GM19438 (cell line): ENCODE results near the gene LIMS2.
A peak's percentile ranks its signal among the peaks of the same experiment; 100 is the strongest.

Source experiments
- ATAC-seq: cut with Tn5 transposase; IDR thresholded peaks from one replicate; pipeline ENCODE4 v1.9.1; 2021; ENCODE audit warnings: low read depth; ENCODE audit not compliant: unreplicated experiment

Gene LIMS2

DNA sequence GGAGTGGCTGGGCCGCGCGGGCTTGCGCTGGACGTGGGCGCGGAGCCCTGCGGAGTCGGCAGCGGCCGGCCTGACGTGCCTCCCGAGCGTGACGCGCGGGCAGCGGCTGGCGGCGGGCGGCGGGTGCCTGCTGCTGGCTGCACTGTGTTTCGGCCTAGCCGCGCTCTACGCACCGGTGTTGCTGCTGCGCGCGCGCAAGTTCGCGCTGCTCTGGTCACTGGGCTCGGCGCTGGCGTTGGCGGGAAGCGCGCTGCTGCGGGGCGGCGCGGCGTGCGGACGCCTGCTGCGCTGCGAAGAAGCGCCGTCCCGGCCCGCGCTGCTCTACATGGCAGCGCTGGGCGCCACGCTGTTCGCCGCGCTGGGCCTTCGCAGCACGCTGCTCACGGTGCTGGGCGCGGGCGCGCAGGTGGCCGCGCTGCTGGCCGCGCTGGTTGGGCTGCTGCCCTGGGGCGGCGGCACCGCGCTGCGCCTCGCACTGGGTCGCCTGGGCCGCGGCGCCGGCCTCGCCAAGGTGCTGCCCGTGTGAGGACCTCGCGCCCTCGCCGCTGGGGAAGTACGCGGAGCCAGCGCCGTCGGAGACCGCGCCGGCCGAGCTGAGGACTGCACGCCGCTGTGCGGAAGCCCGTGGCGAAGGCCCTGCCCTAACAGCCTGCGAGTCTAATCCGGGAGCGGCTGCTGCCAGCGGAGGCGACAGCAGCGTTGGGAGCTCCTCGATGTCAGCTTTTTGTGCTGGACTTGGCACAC lies 26.5 kb upstream of the LIMS2 start:
- ATAC-seq = peak; percentile 34

GRCh38 chr2:127701193-127701650 lies 25.9 kb upstream of the LIMS2 start, which contains the start of gene SFT2D3:
Gene SFT2D3 (plus strand): TSS chr2:127701497. CDS start chr2:127701529, 32 bp downstream.
- ATAC-seq = peak; percentile 64

DNA sequence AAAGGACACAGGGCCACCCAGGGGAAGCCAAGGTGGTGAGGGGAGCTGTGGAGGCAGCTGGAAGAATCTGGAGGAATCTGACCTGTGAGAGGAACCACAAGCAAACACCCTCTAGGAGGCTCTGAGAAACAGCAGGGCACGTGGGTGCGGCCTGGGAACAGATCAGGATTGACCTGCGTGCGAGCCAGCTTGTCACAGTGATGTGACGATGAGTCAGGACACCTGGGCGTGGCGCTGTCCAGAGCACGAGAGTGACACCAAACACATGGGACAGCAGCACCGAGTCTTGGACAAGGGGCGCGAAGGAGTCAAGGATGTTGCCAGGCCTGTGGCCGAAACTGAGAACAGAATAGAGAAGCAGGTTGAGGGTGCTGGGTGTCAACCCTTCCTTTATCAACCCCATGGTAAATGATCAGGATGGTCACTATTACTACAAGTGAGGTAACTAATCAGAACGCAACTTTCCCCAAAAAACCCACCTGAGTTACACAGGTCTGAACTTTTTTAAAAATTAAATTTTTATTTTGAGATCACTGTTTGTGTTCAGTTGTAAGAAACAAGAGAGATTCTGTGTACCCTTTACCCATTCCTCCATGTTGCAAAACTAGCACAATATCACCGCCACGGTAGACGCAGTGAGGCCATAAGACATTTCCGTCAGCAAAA lies 25.3 kb upstream of the LIMS2 start:
- peak; percentile 71 for ATAC-seq

GRCh38 chr2:127698553-127699355 lies 23.4 kb upstream of the LIMS2 start:
- no peak for ATAC-seq

- ATAC-seq = no peak
These were observed 22.3 kb upstream of the LIMS2 start for GRCh38 chr2:127697482-127698180.

DNA sequence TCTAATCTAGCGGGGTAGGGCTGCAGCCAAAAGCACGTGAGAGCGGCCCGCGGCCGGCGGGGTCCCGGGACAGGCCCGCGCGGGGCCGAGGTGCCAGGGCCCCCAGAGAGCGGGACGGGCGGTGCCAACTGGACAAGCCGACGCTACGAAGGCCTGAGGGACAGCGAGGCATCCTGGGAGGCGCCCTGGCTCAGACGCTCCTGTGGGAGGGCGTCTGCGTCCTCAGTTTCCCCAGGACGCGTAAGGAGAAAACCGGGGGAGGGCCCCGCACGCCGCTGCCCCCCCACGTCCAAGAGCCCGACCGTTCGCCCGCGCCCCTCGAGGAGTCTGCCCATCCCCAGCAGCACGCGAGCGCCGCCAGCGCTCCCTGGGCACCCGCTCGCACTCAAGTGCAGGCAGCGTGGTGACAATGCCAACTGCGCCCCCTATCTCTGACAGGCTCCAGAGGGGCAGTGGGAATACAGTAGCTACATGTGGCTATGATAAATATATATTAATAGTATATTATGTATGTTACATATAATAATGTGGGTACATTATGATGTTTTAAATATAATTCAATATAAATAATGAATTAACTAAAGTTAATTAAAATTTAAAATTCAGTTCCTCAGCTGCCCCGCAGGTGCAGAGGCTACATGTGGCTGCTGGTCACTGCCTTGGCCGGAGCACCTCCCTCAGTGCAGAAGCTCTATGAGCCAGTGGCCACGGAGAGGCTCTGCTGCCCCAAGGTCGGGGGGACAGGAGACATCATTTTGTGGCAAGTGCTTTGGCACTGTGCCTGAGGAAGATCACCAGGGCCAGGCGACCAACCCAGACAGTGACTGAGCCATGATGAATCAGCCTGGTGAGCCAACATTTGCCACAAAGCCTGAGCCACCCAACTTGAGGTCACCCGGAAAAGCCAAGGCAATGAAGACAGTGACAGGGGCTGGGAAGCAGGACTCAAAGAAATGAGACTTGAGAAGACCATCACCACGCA lies 20.5 kb upstream of the LIMS2 start:
- no peak for ATAC-seq

GRCh38 chr2:127694986-127695385 lies 19.7 kb upstream of the LIMS2 start:
- ATAC-seq = no peak

- no peak for ATAC-seq
These were observed 15.4 kb upstream of the LIMS2 start for GRCh38 chr2:127690696-127691095.

DNA sequence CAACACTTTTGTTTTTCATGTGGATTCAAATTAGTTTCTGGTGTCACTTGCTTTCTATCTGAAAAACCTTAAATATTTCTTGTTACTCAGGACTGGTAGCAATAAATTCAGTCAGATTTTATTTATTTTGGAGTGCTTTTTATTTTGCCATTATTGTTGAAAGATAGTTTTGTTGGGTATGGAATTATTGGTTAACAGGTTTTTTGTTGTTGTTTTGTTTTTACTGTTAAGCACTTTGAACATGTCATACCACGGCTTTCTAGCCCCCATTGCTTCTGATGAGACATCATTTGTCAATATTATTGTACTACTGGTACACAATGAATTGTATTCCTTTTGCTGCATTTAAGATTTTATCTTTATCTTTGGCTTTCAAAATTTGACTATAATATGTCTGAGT lies 13.1 kb upstream of the LIMS2 start:
- no peak for ATAC-seq

- no peak for ATAC-seq
These were observed 10.2 kb upstream of the LIMS2 start for GRCh38 chr2:127685410-127686080.

DNA sequence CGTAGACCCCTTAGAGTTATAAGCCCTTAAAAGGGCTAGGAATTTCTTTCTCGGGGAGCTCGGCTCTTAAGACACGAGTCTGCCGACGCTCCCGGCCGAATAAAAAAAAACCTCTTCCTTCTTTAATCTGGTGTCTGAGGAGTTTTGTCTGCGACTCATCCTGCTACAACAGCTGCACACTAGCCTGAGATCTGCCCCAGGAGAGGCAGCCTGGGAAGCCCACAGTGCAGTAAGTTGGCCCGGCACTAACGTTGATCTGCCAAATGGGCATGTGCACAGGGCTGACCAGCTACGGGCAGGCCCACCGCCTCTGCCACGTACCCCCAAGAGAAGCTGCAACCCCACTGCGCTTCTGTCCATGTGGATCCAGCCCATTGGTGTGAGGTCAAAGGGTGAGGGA lies 8.4 kb upstream of the LIMS2 start:
- ATAC-seq = no peak

DNA sequence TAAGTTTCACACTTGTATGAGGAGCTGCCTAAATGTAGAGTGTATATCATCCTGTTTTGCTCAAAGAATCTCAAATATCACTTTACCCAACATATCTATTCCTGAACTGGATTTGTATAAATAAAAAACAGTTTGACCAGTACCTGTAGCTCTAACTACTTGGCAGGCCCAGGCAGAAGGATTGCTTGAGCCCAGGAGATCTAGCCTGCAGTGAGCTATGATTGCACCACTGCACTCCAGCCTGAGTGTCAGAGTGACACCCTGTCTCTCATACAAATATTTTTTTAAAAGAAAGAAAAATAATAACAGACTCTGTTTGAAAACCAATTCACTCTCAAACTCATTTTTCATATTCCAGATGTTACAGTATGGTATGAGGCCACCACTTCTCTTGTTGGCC lies 7.7 kb upstream of the LIMS2 start:
- no peak for ATAC-seq

DNA sequence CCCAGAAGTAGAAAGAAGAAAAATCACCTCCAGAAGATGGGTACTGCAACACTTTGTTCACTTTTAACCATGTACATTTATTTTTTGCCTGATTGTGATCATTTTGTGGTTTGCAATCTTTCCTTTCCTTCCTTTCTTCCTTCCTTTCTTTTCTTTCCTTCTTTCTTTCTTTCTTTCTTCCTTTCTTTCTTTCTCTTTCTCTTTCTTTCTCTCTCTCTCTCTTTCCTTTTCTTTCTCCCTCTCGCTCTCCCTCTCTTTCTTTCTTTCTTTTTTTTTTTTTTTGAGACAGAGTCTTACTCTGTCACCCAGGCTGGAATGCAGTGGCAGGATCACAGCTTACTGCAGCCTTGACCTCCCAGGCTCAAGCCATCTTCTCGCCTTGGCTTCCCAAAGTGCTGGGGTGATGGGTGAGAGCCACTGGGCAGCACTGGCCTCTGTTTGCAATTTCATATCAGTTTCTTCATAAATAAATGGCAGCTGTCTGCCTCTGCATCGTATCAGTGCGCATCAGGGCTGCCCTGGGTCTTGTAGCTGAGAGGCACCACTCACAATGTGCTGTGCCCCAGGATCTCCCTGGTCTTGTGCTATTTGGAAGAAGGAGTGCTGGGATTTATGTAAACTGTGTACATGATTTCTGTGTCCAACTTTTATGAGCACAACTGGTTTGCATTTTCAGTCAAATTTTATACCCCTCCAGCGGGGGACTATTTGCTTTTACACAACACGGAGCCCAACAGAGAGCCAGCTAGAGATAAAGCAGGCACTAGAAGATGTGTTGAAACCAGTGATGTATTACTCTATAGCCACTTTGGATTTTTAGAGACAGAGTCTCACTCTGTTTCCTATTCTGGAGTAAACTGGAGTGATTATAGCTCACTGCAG lies 6.9 kb upstream of the LIMS2 start:
- ATAC-seq = no peak

GRCh38 chr2:127681288-127681804 lies 6.0 kb upstream of the LIMS2 start:
- no peak for ATAC-seq

GRCh38 chr2:127680706-127681287 lies 5.5 kb upstream of the LIMS2 start:
- ATAC-seq = no peak

DNA sequence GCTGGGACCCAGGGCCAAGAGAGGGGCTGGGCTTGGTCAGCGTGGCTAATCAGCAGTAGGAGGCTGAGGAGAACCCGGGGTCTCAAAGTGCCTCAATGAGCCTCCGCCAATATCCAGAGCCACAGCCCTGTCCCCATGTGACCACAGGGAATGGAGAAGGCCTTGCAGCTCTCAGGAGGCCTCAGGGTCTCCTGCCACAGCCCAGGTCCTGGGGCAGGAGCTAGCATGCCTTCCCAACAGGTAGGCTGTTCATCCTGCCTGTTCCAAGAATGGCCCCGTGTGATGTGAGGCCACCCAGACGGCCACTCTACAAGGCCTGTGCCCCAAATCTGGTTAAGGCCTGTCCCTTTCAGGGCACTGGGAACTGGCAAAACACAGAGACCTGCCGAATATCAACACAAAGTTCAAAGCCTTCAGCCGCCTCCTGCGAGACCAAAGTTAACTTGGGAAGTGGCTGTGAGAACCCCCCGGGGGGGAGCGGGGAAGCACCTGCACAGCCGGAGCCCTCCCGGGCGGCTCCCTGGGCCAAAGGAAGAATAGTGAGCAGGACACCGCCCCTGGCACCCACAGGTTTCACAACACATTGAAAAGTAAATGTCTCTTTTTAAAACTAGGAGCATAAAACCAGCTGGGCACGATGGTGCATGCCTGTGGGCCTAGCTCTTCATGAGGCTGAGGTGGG lies 4.5 kb upstream of the LIMS2 start:
- no peak for ATAC-seq

DNA sequence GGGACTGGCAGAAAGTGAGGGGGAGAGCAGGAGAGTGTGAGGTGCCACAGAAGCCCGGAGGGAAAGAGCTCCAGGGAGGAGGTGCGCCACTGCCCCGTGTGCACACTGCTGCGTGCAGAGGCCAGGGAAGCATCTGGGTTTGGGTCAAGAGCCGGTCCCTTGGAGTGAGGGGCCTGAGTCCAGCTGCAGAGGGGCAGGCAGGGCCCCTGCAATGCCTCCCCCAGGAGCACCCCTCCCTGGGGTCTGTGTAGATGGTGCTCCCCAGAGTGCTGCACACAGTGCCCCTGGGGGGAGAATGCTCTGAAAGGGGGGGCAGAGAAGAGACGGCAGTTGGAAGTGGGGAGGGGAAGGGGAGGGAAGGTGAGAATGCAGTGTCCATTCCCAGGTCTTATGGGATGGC lies 3.7 kb upstream of the LIMS2 start:
- ATAC-seq = no peak
